HG03354 (cell line): ENCODE results near the gene RNU4-1.
"Not testable (repeated sequence)": the region's sequence is repeated elsewhere in the genome, so short reads cannot be mapped to it uniquely, and the experiment has no call there.

Experiments used
- ATAC-seq: cut with Tn5 transposase; IDR thresholded peaks from one replicate; pipeline ENCODE4 v1.9.1; 2021; ENCODE audit warnings: mild to moderate bottlenecking; ENCODE audit not compliant: unreplicated experiment, poor library complexity, severe bottlenecking

The RNU4-1 gene

GRCh38 chr12:120259418-120260202 lies 33.4 kb downstream of the RNU4-1 start:
- no peak for ATAC-seq

GRCh38 chr12:120258323-120258896 lies 34.6 kb downstream of the RNU4-1 start:
- no peak for ATAC-seq

GRCh38 chr12:120257041-120257821 lies 35.8 kb downstream of the RNU4-1 start:
- ATAC-seq = no peak

- ATAC-seq = no peak
Measured at GRCh38 chr12:120254809-120255208, 38.2 kb downstream of the RNU4-1 start.

GRCh38 chr12:120253313-120253712 lies 39.7 kb downstream of the RNU4-1 start:
- ATAC-seq = not testable (repeated sequence)

GRCh38 chr12:120252071-120252906 lies 40.7 kb downstream of the RNU4-1 start:
- no peak for ATAC-seq

- ATAC-seq = not testable (repeated sequence)
Measured at GRCh38 chr12:120251364-120252070, 41.5 kb downstream of the RNU4-1 start.

GRCh38 chr12:120249875-120250795 lies 42.9 kb downstream of the RNU4-1 start:
- ATAC-seq = no peak

- no peak for ATAC-seq
Measured at GRCh38 chr12:120249266-120249874, 43.7 kb downstream of the RNU4-1 start.

GRCh38 chr12:120247621-120248030 lies 45.4 kb downstream of the RNU4-1 start:
- ATAC-seq = no peak

GRCh38 chr12:120247183-120247582 lies 45.9 kb downstream of the RNU4-1 start:
- no peak for ATAC-seq

- ATAC-seq = not testable (repeated sequence)
Measured at GRCh38 chr12:120246705-120247104, 46.3 kb downstream of the RNU4-1 start.
